ENCODE measurements around the gene CD151.

CD151 gene

DNA sequence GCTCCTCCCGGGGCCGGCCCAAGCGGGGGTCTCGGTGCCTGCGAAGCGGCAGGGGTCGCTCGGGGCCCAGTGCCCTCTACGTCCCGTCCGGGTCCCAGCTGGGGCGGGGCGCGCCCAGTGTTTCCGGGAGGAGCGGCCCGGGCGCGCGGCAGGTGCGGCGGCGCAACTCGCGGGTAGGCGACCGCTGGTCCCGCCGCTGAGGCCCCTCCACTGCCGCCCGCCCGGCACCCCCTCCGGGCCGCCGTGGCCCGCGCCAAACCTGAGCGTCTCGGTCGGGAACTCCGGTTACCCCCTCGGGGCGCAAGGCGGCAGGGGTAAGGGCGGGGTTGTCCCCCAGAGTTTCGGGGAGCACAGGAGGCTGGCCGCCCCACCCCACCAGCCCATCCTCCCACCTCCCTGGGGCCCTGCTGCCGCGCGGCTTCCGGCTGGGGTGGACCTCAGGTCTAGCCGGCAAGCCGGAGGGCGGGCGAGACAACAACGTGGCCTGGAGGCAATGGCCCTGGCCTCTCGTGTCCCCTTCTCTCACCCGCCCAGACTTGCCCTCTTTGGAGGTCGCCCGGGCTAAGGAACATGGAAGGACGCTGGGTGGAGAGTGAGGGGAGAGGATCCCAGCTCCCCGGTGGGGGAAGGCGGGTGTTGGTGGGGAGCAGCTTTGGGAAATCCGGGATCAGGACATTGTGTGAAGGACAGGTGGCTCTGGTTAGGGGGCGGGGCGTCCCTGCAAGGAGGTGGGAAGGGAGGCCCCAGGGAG, 5.4 kb upstream of the CD151 start:
- DNase-seq (ENCODE audit: low read depth, low spot score): no peak
- H3K27ac ChIP-seq: no peak overlapping the region

DNA sequence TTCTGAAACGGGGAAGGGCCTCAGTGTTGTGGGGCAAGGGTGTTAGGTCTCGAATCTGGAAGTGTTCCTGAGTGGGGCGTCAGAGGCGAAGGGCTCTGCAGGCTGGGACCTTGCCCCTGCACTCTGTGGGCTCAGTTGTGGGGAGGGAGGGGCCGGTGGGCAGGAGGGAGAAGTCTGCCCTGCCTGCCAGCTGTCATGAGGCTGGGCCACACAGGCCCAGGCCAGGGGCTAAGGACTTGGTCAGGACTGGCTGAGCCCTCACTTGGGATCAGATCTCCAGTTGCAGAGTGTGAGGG, 4.9 kb upstream of the CD151 start, which contains the start of gene CRACR2B:
TSS of gene CRACR2B (plus strand) at position 23 of the 296 bp plus-strand sequence. CDS start 689 bp downstream, outside the sequence.
- no peak within 1 kb of the TSS for H3K27ac ChIP-seq
- no peak for DNase-seq (ENCODE audit: low read depth, low spot score)

DNA sequence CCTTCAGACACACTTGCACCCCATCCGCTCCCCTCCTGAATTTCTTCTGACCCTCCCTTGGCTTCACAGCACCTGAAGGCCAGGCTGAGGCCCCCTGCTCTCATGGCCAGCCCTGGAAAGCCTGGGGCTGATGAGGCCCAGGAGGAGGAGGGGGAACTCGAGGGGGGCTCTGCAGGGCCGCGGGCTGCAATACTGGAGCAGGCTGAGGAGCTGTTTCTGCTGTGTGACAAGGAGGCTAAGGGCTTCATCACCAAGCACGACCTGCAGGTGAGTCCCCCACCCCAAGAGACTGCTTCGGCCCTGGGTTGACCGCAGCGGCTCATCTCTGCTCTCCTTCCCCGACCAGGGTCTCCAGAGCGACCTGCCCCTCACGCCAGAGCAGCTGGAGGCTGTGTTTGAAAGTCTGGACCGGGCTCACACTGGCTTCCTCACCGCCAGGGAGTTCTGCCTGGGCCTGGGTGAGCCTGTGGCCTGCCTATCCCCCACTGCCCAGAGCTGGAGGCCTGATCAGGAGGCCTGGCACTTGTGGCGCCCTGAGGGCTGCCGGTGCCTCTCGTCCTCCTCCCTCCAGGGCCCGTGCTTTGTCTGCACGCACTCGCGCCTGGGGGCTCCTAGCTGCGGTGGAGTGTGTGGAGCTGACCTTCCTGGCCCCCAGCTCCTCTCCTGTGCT, 4.1 kb upstream of the CD151 start:
- no peak for DNase-seq (ENCODE audit: low read depth, low spot score)
- no peak overlapping the region for H3K27ac ChIP-seq

DNA sequence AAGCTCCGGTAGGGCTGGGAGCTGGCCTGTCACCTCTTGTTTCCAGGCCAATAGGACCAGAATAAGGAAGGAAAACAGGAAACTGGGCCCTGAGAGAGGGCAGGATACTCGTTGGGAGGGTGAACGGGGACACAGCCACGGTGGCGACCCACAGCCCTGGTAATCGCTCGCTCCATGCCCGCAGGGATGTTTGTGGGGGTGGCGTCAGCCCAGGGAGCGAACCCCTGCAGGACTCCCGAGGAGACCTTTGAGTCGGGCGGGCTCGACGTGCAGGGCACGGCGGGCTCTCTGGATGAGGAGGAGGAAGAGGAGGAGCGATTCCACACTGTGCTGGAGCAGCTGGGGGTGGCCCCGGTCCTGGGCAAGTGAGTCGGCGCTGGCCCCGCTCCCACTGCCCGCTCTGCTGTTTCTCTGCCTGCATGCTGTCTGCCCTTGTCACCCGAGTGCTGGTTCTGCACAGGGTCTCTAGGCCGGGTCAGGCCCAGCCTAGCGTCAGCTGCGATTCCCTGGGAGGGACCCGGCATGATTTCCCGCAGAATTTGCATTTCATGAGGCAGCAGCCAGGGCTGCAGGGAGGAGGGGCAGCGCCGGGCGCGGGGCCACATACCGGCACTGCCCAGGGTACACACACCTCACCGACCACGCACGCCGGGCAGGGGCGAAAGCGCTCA, 3.4 kb upstream of the CD151 start:
- DNase-seq (ENCODE audit: low read depth, low spot score): no peak
- H3K27ac ChIP-seq: no peak overlapping the region

DNA sequence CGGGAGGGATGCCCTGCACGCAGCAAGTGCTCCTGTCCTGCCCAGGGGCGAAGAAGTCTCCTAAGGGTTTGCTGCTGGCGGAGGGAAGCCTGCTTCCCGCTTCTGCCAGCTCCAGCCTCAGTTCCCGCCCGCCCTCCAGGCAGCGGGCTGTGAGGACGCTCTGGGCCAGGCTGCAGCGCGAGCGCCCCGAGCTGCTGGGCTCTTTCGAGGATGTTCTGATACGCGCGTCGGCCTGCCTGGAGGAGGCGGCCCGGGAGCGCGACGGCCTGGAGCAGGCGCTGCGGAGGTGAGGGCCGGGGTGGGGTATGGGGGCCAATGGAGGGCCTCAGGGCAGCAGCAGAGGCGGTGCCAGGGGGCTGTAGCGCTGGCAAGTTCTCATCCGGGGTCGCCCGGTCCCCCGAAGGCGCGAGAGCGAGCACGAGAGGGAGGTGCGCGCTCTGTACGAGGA, 2.9 kb upstream of the CD151 start:
- no peak for DNase-seq (ENCODE audit: low read depth, low spot score)
- no peak overlapping the region for H3K27ac ChIP-seq

DNA sequence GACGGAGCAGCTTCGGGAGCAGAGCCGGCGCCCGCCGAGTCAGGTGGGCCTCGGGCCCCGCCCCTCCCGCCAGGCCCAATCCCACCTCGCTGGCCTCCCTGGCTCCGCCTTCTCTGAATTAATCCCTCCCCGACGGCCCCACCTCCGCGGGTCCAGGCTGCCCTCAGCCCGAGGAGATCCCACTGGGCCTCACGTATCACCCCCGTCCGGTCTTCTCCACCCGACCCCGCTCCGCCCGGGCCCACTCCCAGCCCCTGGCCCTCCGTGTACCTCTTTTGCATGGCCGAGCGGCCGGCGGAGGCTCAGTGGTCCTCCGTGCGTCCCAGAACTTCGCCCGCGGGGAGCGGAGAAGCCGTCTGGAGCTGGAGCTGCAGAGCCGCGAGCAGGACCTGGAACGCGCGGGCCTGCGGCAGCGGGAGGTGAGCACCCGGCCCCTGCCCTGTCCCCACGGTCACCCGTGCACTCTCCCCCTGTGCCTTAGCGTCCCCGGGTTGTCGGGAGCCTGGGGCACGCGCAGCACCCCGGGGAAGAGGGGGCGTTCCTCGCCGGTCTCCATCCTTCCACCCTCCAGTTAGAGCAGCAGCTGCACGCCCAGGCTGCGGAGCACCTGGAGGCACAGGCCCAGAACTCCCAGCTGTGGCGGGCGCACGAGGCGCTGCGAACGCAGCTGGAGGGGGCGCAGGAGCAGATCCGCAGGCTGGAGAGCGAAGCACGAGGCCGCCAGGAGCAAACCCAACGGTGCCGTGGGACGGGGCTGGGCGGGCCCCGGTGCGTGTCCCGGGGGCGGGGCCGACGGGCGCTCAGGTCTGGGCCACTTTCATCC, 2.2 kb upstream of the CD151 start:
- no peak overlapping the region for H3K27ac ChIP-seq
- no peak for DNase-seq (ENCODE audit: low read depth, low spot score)

DNA sequence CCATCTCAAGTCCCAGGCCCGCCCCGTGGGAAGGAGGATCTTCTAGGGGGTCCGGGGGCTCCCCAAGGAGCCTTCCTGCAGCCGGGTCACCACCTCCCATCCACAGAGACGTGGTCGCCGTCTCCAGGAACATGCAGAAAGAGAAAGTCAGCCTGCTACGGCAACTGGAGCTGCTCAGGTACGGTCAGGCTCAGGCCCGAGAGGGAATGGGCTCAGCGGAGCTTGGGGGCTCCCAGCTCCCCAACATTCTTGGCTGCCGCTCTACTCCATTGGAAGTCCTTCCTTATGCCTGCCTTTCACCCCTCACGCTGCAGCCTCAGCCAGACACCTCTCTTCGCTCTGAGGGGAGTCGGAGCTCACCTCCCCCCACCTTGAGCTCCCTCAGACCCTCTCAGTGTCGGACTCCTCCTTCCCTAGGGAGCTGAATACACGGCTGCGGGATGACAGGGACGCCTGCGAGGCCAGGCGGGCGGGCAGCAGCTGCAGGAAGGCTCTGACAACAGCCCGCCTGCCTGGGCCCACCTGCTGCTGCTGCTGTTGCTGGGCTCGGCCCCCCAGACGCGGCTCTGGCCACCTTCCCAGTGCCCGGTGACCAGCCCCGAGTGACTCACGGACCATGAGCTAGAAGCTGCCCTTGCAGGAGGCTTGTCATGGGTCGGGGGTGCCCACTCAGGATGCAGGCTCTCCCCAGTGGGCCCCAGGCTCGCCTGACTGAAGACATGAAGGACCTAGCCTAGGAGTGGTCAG, 1.5 kb upstream of the CD151 start:
- DNase-seq (ENCODE audit: low read depth, low spot score): no peak
- H3K27ac ChIP-seq: no peak overlapping the region

DNA sequence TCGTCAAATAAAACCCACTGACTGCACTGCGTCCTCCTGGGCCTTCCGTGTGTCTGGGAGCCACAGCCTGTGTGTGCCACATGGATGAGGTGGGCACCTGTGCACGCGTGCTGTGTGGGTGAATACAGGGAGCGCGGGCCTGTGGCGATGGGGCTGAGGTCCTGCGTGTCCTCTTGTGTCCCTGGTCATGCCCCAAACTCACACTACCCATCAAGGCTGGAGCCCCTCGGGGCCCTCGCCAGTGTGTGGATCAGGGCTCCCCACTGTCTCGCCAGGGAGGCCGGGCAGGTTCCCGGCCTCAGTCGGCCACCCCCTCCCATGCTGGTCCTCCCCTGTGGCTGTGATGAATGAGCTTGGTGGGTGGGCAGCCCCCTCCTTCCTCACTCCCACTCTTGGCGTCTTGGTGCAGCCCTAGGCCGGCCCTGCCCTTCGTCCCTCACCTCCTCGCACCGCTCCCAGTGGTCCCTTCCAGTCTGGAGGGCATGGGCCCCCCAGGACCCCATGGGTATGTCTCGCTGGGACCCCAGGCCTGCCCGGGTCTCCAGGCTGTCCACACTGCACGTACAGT, 707 bp upstream of the CD151 start:
- no peak overlapping the region for H3K27ac ChIP-seq
- no peak for DNase-seq (ENCODE audit: low read depth, low spot score)

DNA sequence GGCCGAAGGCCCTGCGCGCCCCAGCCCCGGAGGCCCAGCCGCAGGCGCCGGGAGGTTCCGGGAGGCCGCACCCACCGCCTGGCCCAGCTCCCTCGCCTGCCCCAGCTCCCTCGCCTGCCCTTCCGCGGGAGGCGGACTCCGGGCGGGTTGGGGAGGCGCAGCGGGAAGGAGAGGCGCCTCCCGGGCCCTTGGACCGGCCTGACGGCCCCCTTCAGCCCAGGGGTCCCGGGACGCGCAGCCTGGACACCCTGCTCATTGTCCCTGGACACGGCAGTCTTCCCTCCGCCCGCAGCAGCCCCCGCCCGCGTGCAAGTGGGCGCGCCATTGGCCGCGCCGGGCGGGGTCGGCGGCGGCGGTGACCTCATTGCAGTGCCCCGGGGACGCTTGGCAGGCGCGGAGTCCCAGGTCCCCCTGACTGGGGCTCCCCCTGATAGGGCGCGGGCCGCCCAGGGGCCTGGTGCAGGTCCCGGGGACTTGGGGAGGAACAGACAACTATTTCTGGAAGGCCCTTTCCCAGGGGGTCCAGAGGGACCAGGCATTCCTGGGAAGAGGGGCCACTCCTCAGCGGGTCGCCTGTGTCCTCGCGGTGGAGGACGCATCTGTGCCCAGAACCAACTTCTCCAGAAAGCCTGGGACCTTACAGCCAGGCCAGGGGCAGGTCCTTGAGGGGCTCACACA, 501 bp downstream of the CD151 start:
- peak overlapping the region; percentile 96 for H3K27ac ChIP-seq
- DNase-seq (ENCODE audit: low read depth, low spot score): no peak

DNA sequence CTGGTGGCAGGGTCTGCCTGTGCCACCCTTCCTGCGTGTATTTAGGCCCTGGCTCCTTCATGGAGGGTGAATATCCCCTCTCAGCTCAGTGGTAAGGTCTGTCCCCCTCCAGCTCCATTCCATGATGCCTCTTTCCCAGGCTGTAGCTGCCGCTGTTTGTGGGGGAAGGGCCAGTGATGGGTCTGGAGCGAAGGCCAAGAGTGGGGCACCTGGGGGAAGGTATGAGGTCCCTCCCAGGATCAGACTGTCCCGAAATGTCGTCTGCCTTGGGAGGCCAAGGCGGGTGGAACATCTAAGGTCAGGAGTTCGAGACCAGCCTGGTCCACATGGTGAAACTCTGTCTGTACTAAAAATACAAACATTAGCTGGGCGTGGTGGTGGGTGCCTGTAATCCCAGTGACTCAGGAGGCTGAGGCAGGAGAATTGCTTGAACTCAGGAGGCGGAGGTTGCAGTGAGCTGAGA, 1.1 kb downstream of the CD151 start:
- H3K27ac ChIP-seq: peak overlapping the region; percentile 96
- DNase-seq (ENCODE audit: low read depth, low spot score): no peak

DNA sequence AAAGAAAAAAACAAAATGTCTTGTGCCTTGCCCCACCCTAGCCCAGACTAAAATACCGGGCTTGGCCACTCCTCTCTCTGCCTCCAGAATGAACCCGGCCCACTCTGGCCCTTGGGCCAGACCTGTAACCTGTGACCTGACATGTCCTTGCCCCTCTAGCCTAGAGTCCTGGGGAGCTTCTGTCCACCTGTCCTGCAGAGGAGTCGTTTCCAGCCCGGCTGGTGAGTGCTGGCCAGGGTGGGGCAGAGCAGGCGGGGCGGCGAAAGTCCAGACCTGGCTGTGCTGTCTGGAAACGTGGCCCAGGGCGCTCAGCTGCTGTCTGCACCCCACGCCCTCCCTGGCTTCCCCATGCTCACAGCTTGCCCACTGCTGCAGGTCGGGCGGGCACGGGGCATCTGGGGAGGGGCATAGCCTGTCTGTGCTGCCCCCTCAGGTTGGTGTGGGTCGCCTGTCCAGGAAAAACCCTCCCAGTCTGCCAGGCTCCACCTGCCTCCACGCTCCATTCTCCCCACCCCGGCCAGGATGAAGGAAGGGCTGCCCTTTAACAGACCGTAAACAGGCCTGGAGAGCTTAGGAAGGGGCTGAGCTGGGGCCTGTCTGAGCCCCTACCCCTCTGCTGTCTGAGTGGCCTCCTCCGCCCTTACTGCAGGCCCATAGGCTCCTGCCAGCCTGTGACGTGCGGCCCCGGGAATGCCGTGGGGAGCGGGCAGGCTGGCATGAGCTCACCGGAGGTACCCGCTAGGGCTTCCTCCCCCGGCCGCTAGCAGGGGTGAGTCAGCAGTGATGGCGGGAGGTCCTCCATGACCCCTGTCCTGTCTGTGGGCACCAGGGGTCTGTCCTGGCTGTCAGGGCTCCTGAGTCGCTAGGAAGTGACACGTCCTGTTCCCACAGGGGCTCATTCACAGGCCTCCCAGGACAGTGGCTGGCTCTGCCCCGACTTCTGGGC, 1.9 kb downstream of the CD151 start:
- peak; percentile 77 for DNase-seq (ENCODE audit: low read depth, low spot score)
- peak overlapping the region; percentile 96 for H3K27ac ChIP-seq

DNA sequence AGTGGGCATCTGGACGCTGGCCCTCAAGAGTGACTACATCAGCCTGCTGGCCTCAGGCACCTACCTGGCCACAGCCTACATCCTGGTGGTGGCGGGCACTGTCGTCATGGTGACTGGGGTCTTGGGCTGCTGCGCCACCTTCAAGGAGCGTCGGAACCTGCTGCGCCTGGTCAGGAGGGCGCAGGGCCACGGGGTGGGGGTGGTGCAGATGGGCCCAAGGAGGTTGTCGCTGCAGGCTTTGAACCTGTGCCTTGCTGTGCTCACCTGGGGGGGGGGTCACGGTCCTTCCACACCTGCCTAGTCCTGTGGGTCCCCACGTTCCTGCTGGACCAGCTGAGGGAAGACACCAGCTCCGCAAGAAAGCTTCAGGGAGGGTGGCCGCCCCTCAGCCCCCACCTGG, 3.5 kb downstream of the CD151 start:
- peak overlapping the region; percentile 96 for H3K27ac ChIP-seq
- DNase-seq (ENCODE audit: low read depth, low spot score): no peak

DNA sequence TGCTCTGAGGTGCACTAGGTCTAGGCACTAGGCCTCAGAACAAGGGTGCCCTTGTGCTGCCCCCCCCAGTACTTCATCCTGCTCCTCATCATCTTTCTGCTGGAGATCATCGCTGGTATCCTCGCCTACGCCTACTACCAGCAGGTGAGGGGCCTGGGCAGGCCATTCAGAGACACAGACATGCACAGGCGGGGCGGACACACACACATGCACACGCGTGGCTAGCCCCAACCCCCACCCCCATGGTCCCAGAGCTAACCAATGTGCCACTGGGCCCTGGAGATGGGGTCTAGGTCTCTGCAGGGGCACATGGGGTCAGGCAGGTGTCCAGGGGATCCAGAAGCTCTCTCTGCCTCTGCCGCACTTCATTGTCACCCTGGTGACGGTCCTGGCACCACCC, 3.9 kb downstream of the CD151 start:
- H3K27ac ChIP-seq: peak overlapping the region; percentile 11
- DNase-seq (ENCODE audit: low read depth, low spot score): no peak

DNA sequence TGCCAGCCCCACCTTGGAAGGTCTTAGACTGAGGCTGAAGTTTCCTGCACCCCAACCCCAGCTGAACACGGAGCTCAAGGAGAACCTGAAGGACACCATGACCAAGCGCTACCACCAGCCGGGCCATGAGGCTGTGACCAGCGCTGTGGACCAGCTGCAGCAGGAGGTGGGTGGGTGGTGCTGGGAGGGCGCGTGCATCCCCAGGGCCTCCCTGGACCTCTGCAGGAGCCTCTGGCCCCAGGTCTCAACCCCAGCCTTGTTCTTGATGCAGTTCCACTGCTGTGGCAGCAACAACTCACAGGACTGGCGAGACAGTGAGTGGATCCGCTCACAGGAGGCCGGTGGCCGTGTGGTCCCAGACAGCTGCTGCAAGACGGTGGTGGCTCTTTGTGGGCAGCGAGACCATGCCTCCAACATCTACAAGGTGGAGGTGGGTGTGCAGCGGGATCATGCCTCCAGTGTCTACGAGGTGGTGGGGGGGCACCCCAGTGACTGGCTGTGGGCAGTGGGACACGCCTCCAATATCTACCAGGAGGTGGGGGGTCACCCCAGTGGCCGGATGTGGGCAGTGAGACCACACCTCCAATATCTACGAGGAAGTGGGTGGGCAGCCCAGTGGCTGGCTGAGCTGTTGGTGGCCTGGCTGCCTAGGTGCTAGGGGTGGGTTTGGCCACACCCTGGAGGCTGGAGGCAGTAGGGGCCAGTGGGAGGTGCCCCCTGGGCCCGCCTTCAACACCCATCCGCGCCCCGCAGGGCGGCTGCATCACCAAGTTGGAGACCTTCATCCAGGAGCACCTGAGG, 4.6 kb downstream of the CD151 start:
- peak overlapping the region; percentile 11 for H3K27ac ChIP-seq
- no peak for DNase-seq (ENCODE audit: low read depth, low spot score)

DNA sequence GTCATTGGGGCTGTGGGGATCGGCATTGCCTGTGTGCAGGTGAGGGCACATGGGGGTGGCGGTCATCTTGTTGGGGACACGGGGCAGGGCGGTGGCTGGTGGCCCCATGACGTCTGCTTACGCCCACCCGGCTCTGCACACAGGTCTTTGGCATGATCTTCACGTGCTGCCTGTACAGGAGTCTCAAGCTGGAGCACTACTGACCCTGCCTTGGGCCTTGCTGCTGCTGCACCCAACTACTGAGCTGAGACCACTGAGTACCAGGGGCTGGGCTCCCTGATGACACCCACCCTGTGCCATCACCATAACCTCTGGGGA, 5.2 kb downstream of the CD151 start:
- H3K27ac ChIP-seq: no peak overlapping the region
- no peak for DNase-seq (ENCODE audit: low read depth, low spot score)

DNA sequence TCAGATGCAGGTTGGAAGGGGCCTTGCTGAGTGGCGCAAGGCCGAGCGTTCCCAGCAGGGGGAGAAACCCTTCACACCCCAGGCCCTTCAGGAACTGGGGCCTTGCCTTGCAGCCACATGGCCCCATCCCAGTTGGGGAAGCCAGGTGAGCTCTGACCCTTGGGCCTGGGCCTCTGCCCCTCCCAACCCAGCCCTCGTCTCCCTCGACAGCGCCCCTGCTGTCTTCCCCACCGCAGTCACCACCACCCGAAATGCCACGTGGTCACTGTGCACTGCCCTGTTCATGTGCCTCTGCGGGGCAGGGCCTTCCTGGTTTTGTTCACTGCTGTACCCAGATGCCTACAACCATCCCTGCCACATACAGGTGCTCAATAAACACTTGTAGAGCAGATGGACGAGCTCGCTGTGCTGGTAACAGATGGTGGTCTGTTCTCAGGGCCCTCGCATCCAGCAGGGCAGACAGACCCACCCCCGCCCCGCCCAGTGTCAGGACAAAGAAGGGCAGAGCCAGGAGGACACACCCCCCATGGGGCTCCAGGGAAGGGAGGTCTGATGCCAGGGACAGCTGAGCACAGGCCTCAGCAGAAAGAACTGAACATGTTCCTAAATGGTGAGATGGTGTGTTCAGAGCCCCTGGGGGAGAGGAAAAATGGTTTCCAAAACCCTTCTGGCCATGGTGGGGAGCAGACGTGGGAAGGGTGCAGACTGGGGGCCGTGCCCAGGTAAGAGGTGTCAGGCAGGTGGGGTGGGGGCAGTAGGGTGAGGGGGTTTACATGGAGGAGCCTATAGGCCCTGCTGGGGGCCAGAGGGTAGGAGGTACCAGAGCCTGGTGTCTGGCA, 5.9 kb downstream of the CD151 start:
- DNase-seq (ENCODE audit: low read depth, low spot score): no peak
- H3K27ac ChIP-seq: peak overlapping the region; percentile 85

Measured in epithelial cell of prostate (primary cell).